CD14-positive monocyte (primary cell): Measurements from ENCODE around the gene SLC25A45. TPM values are rescaled to one million over a fixed set of nuclear protein-coding genes. Genes with fewer than 3 reads are reported as not detected.

Experiments used
- DNase-seq, 3 donors: peaks; one replicate each; pipeline ENCODE4 v3.0.0-alpha.2; 2011 to 2022
- H2AFZ ChIP-seq: 2 replicates; pipeline ENCODE4 v1.6.0; 2012; ENCODE audit warnings: mild to moderate bottlenecking, low read depth, low read length, inconsistent platforms; ENCODE audit not compliant: insufficient read depth, poor library complexity, severe bottlenecking
- H3K27ac ChIP-seq, 2 donors: 1 replicate in 1 of 2; 2 replicates in 1 of 2; pipeline ENCODE4 v1.5.1; 2012 to 2013; ENCODE audit warnings: low read length in 2 of 2, control low read depth in 1 of 2, inconsistent platforms in 1 of 2, low read depth in 1 of 2, mild to moderate bottlenecking in 1 of 2
- H3K27me3 ChIP-seq, 2 donors: one replicate each; pipeline versions ENCODE4 v1.6.0 to v1.6.1; 2011 to 2013; ENCODE audit warnings: low read length in 2 of 2; ENCODE audit not compliant: control insufficient read depth in 2 of 2, insufficient read depth in 2 of 2
- H3K36me3 ChIP-seq, 2 donors: replicated peaks in 1 of 2; 1 replicate in 1 of 2; 2 replicates in 1 of 2; pipeline versions ENCODE4 v1.5.1 to v1.6.1; 2012 to 2013; ENCODE audit warnings: low read length in 2 of 2, control low read depth in 1 of 2, inconsistent platforms in 1 of 2, mild to moderate bottlenecking in 1 of 2; ENCODE audit not compliant: insufficient read depth in 2 of 2, control insufficient read depth in 1 of 2
- H3K4me1 ChIP-seq, 2 donors: 1 replicate in 1 of 2; 2 replicates in 1 of 2; pipeline versions ENCODE4 v1.5.1 to v1.6.1; 2012 to 2013; ENCODE audit warnings: low read length in 2 of 2, control low read depth in 1 of 2, inconsistent platforms in 1 of 2, mild to moderate bottlenecking in 1 of 2, moderate library complexity in 1 of 2; ENCODE audit not compliant: insufficient read depth in 2 of 2, control insufficient read depth in 1 of 2
- H3K4me2 ChIP-seq: replicated peaks from 2 replicates; pipeline ENCODE3; 2012; ENCODE audit warnings: low read length, moderate library complexity, mild to moderate bottlenecking; ENCODE audit not compliant: poor library complexity, severe bottlenecking; ENCODE audit errors: extremely low read depth
- H3K4me3 ChIP-seq, 3 experiments: fragments of 200-600 bp in 1 of 3; sonication (generic) in 1 of 3; replicated peaks in 1 of 3; 1 replicate in 2 of 3; 2 replicates in 1 of 3; pipeline ENCODE4 v1.5.1; 2011 to 2013; ENCODE audit warnings: low read length in 3 of 3, mild to moderate bottlenecking in 3 of 3, control low read depth in 2 of 3, low read depth in 2 of 3, inconsistent platforms in 1 of 3, moderate library complexity in 1 of 3
- H3K79me2 ChIP-seq: 2 replicates; pipeline ENCODE4 v1.6.0; 2012; ENCODE audit warnings: mild to moderate bottlenecking, control low read depth, inconsistent platforms, low read length, moderate library complexity; ENCODE audit not compliant: insufficient read depth
- H3K9ac ChIP-seq: 2 replicates; pipeline ENCODE4 v1.6.0; 2017; ENCODE audit warnings: low read length, mild to moderate bottlenecking; ENCODE audit not compliant: insufficient read depth, poor library complexity, severe bottlenecking
- H3K9me3 ChIP-seq, 2 donors: replicated peaks in 1 of 2; 1 replicate in 1 of 2; 2 replicates in 1 of 2; pipeline versions ENCODE4 v1.5.1 to v1.6.1; 2012 to 2013; ENCODE audit warnings: low read length in 2 of 2, control low read depth in 1 of 2; ENCODE audit not compliant: control insufficient read depth in 1 of 2, insufficient read depth in 1 of 2
- H4K20me1 ChIP-seq: 2 replicates; pipeline ENCODE4 v1.6.0; 2012; ENCODE audit warnings: mild to moderate bottlenecking, low read length, control low read depth, moderate library complexity; ENCODE audit not compliant: insufficient read depth
- H3K27ac Mint-ChIP-seq, 7 donors: one replicate each; pipeline ENCODE4 v1.8.0; 2020; ENCODE audit warnings: mild to moderate bottlenecking in 7 of 7, mixed read lengths in 7 of 7, moderate library complexity in 6 of 7, inconsistent platforms in 2 of 7
- H3K27me3 Mint-ChIP-seq, 3 donors: one replicate each; pipeline ENCODE4 v1.8.0; 2021 to 2022; ENCODE audit warnings: low read depth in 3 of 3, mild to moderate bottlenecking in 3 of 3, mixed read lengths in 3 of 3, moderate library complexity in 3 of 3, inconsistent platforms in 1 of 3
- H3K36me3 Mint-ChIP-seq, 2 donors: one replicate each; pipeline ENCODE4 v1.8.0; 2020; ENCODE audit warnings: mixed read lengths in 2 of 2, inconsistent platforms in 1 of 2, mild to moderate bottlenecking in 1 of 2
- H3K4me1 Mint-ChIP-seq: one replicate; pipeline ENCODE4 v1.8.0; 2020; ENCODE audit warnings: mild to moderate bottlenecking, mixed read lengths
- H3K4me3 Mint-ChIP-seq, 2 donors: one replicate each; pipeline ENCODE4 v1.8.0; 2020; ENCODE audit warnings: mild to moderate bottlenecking in 2 of 2, mixed read lengths in 2 of 2, moderate library complexity in 1 of 2
- H3K9me3 Mint-ChIP-seq, 7 donors: one replicate each; pipeline ENCODE4 v1.8.0; 2020 to 2022; ENCODE audit warnings: mixed read lengths in 7 of 7, mild to moderate bottlenecking in 6 of 7, moderate library complexity in 6 of 7, inconsistent platforms in 2 of 7
- WGBS: methylation state at CpG from one replicate; pipeline ENCODE4 v1.1.5; 2013; ENCODE audit warnings: missing lambda C conversion rate; ENCODE audit not compliant: insufficient coverage; 5-methylcytosine and 5-hydroxymethylcytosine counted together
- intact Hi-C, 2 donors: fragments of 100-400 bp; cut with micrococcal nuclease; formaldehyde crosslinking; loops; one replicate each; pipeline versions ENCODE4 v1.15.0 to v1.15.1; 2023
- polyA plus RNA-seq, 3 donors: library from polyadenylated mRNA; depleted of rRNA in 1 of 3; unstranded in 2 of 3; stranded (reverse) in 1 of 3; fragments of 300-500 nt in 2 of 3; fragments of >200 nt in 1 of 3; fragmentation: Illumina TruSeq in 2 of 3; gene quantifications; 1 replicate in 2 of 3; 2 replicates in 1 of 3; pipeline ENCODE4 v1.2.3, GENCODE V29; 2012 to 2021
- TF ChIP-seq, protein P1 (sequence below): fragments of 200-600 bp; IDR thresholded peaks from one replicate; pipeline ENCODE4 v1.8.0; 2022; ENCODE audit warnings: antibody characterized with exemption, mild to moderate bottlenecking

The SLC25A45 gene
- polyA plus RNA-seq, 3 donors = 3.7 to 11.3 (median 4.1) TPM

DNA sequence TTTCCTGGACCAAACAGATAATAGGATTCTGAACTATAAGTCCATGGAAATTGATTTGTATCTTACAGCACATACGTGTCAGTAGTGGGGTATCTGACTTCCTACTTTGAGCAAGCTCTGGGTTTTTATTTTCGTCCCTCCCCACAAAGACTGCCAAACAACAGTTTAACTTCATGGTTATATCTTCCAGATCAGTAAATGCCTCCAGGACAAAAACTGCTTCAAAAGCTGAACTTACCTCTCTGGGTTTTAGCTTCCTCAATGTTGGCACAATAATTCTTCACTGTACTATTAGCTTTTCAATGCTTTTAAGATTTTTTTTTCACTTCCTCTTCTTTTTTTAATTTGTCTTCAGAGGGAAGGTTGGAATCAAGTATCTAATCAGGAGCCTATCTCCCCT lies 53.0 kb downstream of the SLC25A45 start:
- Histone ChIP-seq H3K36me3 (no peaks in the 10 kb centered on the region), H3K4me1 (peaks cover 16 to 21% of the 10 kb centered on the region in 2 donors), H3K27ac (peak overlapping the region in 1 of 2 donors; percentile 5), H3K9ac (no peak overlapping the region), H4K20me1 (peaks cover 1% of the 10 kb centered on the region), H3K27me3 (no peaks in the 10 kb centered on the region), H3K79me2 (peaks cover 8% of the 10 kb centered on the region), H2AFZ (peak overlapping the region; percentile 61), H3K4me3 (peak overlapping the region in 1 of 3 experiments; percentile 43), H3K9me3 (no peaks in the 10 kb centered on the region), H3K4me2 (peak overlapping the region; percentile 52)
- WGBS = 0% methylated on average over 1 of the region's 2 CpGs
- Mint-ChIP-seq H3K27me3 (peaks cover 3 to 8% (median 7%) of the 10 kb centered on the region in 3 donors), H3K36me3 (no peaks in the 10 kb centered on the region), H3K4me1 (peaks cover 18% of the 10 kb centered on the region), H3K9me3 (no peaks in the 10 kb centered on the region), H3K27ac (peak overlapping the region; percentile 19 to 90 (median 82)), H3K4me3 (peak overlapping the region; percentile 57 to 60)
- peak in 1 of 3 donors; percentile 19 for DNase-seq
- TF ChIP-seq, protein P1, sequence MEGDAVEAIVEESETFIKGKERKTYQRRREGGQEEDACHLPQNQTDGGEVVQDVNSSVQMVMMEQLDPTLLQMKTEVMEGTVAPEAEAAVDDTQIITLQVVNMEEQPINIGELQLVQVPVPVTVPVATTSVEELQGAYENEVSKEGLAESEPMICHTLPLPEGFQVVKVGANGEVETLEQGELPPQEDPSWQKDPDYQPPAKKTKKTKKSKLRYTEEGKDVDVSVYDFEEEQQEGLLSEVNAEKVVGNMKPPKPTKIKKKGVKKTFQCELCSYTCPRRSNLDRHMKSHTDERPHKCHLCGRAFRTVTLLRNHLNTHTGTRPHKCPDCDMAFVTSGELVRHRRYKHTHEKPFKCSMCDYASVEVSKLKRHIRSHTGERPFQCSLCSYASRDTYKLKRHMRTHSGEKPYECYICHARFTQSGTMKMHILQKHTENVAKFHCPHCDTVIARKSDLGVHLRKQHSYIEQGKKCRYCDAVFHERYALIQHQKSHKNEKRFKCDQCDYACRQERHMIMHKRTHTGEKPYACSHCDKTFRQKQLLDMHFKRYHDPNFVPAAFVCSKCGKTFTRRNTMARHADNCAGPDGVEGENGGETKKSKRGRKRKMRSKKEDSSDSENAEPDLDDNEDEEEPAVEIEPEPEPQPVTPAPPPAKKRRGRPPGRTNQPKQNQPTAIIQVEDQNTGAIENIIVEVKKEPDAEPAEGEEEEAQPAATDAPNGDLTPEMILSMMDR = no peak
- intact Hi-C loops = no loop called here

- Histone ChIP-seq H3K9me3 (no peaks in the 10 kb centered on the region), H3K27me3 (no peaks in the 10 kb centered on the region), H3K27ac (no peak overlapping the region), H3K4me1 (peaks cover 12 to 16% of the 10 kb centered on the region in 2 donors), H4K20me1 (peaks cover 18% of the 10 kb centered on the region), H2AFZ (no peak overlapping the region), H3K9ac (no peak overlapping the region), H3K79me2 (no peaks in the 10 kb centered on the region), H3K4me3 (no peak overlapping the region), H3K4me2 (no peak overlapping the region), H3K36me3 (peaks cover 6 to 7% of the 10 kb centered on the region in 2 donors)
- Mint-ChIP-seq H3K9me3 (peaks cover 0 to 3% (median 0%) of the 10 kb centered on the region in 7 donors), H3K27me3 (peaks cover 6 to 13% (median 10%) of the 10 kb centered on the region in 3 donors), H3K27ac (no peak overlapping the region), H3K36me3 (peaks cover 7 to 8% of the 10 kb centered on the region in 2 donors), H3K4me1 (peaks cover 14% of the 10 kb centered on the region), H3K4me3 (no peak overlapping the region)
- intact Hi-C loops = no loop called here
- DNase-seq = no peak
- TF ChIP-seq, protein P1 = no peak
- 96% methylated on average over 3 of the region's 8 CpGs for WGBS
Observed at GRCh38 chr11:65327021-65327420, 55.4 kb downstream of the SLC25A45 start.
